NB4 (cell line): ENCODE data around the gene XPC.

Experiments used
- MAX ChIP-seq: IDR thresholded peaks from 2 replicates; pipeline ENCODE4 v1.6.1; 2011; ENCODE audit warnings: low read depth, low read length
- MYC ChIP-seq: IDR thresholded peaks from 2 replicates; pipeline ENCODE4 v1.6.1; 2011; ENCODE audit warnings: low read depth, low read length
- POLR2A ChIP-seq: IDR thresholded peaks from 2 replicates; pipeline ENCODE4 v1.6.1; 2011; ENCODE audit warnings: mild to moderate bottlenecking; ENCODE audit not compliant: insufficient read length; ENCODE audit errors: extremely low read depth
- TF ChIP-seq, protein P1 (sequence below): IDR thresholded peaks from one replicate; pipeline ENCODE4 v1.5.1; 2012; ENCODE audit warnings: low read depth, low read length

DNA sequence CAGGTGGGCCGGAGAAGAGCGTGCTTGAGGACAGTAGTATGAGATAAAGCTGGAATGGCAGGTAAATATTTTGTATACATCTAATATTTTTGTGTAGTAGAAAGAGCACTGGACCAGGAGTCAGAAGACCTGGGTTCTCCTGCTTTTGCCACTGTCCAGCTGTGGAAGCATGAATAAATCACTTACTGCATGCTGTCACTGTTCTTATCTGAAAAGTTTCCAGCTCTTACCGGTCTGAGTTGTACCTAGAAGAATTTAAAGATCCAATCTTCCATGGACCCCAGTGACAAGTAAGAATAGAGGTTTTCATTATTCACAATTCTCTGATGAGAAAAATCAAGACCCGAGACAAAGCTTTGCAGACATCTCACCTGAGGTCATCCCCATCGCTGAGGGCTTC, 5.9 kb downstream of the XPC start:
- TF ChIP-seq, protein P1, sequence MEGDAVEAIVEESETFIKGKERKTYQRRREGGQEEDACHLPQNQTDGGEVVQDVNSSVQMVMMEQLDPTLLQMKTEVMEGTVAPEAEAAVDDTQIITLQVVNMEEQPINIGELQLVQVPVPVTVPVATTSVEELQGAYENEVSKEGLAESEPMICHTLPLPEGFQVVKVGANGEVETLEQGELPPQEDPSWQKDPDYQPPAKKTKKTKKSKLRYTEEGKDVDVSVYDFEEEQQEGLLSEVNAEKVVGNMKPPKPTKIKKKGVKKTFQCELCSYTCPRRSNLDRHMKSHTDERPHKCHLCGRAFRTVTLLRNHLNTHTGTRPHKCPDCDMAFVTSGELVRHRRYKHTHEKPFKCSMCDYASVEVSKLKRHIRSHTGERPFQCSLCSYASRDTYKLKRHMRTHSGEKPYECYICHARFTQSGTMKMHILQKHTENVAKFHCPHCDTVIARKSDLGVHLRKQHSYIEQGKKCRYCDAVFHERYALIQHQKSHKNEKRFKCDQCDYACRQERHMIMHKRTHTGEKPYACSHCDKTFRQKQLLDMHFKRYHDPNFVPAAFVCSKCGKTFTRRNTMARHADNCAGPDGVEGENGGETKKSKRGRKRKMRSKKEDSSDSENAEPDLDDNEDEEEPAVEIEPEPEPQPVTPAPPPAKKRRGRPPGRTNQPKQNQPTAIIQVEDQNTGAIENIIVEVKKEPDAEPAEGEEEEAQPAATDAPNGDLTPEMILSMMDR = no peak
- no peak for TF ChIP-seq POLR2A
- TF ChIP-seq MAX = no peak
- no peak for TF ChIP-seq MYC
